Inflammatory macrophage (primary cell): ENCODE measurements around the gene UBE2D1.

ENCODE experiments used
- DNase-seq, 2 donors: peaks; one replicate each; pipeline ENCODE4 v3.0.0-alpha.2; 2020 to 2022
- total RNA-seq, 18 experiments: gene quantifications; one replicate each; lab custom pipeline; 2026; ENCODE audit warnings: mixed read lengths in 6 of 18, inconsistent platforms in 2 of 18; lab: John Stamatoyannopoulos, UW

UBE2D1 gene
- 24.1 to 312 (median 83.6) reads per million in 18 experiments for total RNA-seq

DNA sequence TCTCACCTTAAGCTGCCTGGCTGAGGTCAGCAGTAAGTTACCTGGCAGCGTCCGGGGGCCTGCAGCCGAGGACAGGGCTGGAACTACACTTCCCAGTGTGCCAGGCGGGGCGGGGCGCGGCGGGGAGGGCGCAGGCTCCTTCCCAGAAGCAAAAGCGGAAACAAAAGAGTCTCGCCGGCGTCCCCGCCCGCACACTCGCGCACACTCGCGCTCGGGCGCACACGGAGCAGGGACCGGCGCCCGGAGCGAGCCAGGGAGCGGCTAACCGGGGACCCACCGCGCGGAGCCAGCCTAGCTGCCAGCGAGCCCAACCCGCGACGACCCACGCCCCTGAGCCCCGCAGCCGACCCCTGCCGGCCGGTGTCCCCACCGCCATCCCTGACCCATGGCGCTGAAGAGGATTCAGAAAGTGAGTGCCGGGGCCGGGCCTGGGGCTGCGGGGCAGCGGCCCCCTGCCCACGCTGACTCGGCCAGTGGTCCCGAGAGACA is at the start of gene UBE2D1:
Gene UBE2D1 (plus strand): TSS at position 190 of the 489 bp plus-strand sequence. CDS start 196 bp downstream, at position 386.
- DNase-seq: peak; percentile 86 to 90

DNA sequence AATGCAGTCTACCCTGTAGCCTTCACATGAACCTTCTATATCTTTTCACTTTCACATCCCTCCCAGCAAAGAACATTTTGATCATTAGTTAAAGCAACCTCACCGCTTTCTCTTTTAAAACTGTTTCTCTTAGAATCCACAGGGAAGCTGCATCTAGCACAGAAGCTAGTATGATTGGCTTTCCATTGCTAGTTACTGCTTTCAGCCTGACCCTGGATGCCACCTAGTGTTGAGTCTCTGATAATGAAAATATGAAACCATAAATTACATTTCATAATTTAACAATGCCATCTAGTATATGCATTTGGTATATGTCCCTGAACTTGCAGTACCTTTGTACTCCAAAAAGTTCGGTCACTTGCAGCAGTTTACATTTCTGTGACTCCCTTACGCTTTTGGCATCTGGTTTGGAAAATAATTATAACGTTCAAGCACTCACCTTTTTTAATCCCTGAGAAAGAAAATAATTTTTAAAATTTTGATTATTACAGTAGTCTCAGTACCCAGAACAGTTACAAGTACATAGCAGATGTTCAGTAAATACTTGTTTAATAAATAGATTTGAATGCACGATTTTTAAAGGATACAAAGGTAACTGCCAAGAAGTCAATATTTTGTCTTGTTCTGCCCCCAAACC is 43.1 kb upstream of the UBE2D1 start:
- DNase-seq: peak; percentile 60 to 67

DNA sequence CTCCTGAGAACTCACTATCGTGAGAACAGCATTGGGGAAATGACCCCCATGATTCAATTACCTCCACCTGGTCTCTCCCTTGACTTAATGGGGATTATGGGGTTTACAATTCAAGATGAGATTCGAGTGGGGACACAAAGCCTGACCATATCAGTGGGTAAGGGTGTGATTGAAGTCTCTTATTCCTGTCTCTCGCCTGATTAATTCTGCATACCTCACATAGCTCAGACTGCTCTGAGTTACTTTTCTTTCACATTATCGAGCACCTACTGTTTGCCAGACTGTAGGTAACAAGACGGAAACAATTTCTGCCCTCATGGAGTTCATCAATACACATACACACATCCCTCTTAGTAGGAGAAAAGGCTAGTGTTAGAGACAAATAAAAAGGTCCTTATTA is 40.8 kb upstream of the UBE2D1 start:
- DNase-seq: no peak

DNA sequence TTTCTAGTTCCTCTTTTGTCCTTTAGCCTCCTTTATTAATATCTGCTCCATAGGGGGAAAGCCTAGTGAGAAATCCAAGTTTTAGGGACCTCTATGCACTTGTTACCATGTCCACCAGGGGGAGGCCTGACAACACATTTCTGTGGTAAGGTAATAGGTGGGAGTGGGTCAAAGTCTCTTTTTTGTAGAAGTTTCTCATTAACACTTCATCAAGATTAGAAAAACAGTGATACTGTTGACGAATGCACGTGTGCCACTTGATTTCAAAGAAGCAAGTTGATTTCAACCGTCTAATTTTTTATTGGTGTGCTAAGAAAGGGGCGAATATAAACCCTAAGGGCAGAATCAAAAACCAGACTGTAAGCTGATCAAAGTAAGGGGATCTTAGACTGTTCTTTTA is 35.2 kb upstream of the UBE2D1 start:
- peak; percentile 69 to 70 for DNase-seq

DNA sequence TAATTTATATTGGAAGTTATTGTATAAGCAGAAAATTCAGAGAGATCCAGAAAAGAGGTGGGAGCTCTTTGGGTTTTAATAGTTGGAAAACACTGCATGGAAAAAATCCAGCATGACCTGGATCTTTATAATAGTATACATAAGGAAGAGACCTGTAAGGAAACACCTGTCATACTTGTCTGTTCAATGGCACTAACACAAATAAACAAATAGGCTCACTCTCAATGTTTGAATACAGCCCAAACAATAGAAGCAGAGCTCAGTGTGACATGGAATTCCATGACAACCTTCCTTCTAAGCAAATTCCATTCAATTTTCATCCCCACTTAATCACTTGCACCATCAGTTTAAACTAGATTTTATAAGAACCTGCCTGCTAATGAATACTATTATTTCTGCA is 34.1 kb upstream of the UBE2D1 start:
- no peak for DNase-seq

DNA sequence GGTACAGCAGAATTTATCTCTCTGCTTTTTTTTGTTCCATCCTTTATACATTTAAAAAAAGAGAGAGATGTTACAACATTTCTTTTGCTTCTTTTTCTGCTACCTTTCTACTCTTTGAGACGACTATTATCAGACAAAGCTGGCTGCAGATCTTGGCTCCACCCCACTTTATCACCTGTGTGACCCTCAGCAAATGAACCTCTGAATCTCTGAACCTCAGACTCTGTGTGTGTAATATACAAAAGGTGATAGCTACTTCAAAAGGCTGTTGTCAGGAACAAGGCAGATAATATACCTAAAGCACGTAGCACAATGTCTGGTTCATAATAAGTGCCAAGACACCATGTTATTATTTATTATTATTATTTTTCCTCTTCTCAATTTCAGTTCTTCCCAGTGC is 32.6 kb upstream of the UBE2D1 start:
- no peak for DNase-seq

DNA sequence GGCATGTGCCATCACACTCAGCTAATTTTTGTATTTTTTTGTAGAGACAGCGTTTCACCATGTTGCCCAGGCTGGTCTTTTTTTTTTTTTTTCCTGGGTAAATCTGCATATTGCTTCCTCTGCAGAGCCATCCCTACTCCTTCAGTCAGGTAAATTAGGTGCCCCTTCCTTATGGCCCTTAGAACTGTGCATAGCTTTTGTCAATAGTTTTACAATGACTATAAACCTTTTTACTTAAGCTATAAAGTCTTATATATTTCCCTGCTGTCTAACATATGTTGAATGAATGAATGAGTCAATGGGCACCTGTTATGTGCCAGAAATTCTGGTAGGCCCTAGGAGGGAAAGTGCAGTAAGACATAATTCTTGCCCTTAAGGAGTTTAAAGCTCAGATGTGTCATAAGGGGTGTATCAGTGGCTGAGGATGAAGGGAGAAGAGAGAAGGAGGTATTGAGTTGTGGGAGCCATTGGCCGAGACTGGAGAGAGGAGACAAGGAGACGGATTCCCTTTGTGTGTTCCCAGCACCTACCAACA is 30.6 kb upstream of the UBE2D1 start:
- DNase-seq: no peak

DNA sequence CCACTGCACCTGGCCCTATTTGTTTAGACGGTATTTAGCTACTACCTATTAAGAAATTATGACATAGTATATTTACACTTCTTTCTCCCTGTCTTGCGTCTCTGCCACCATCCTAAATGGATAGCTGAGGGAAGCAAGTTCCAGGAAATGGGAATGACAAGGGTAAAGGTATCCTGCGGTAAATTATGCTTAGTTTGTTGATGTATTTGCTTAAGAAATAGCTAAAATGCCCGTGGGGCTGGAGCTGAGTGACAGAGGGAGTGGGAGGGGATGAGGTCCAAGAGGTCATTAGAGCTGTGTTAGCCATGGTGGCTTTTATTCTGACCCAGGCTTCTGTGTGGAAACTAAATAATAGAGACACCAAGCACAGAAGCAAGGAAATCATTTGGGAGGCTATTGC is 29.0 kb upstream of the UBE2D1 start:
- DNase-seq: no peak

DNA sequence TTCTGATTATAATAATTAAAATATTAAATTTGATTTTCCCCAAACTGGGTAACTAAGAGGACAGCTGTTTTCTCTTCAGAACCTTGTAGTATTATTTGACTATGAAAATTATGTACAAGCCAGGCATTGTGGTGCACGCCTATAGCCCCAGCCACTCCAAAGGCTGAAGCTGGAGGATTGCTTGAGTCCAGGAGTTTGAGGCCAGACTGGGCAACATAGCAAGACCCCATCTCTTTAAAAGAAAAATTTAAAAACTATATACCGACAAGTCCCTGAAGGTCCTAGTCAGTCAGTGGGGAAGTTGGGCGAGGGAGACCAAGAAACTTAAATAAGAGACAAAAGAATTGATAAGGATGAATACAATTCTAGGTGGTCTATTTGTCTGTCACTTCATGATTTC is 27.1 kb upstream of the UBE2D1 start:
- DNase-seq: no peak

DNA sequence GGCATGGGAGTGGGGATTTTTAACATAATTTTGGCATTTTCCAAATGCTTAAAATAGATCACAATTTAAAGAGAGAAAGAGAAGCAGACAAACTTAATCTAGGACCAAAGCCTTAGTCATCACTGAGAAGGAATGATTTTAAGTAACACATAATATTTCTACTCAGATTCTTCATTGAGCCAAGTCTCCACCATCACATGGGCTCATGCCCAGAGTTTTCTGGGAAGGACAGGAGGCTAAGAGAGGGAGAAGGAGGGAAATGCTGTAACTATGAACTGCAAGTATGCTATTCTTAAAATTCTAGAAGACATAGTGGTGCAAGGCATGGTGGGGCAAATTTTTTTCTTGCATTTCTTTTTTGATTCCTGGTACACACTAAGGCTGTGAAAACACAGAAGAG is 23.8 kb upstream of the UBE2D1 start:
- DNase-seq: no peak

DNA sequence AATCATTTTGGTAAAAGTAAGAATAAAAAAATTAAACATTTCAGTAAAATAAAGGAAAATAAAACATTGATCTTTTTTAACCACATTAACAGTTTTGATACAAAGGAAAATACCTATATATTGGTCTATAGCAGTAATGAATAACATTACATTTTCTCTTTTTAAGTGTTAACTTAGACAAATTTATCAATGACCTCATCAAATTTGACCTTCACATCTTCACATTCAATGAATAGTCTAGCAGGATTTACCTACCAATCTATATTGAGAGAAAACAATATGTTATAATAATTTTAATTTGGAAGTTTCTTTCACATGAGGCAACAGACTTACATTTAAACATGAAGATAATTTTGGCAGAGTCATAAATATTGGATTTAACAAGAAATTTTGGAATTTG is 17.9 kb upstream of the UBE2D1 start:
- no peak for DNase-seq

DNA sequence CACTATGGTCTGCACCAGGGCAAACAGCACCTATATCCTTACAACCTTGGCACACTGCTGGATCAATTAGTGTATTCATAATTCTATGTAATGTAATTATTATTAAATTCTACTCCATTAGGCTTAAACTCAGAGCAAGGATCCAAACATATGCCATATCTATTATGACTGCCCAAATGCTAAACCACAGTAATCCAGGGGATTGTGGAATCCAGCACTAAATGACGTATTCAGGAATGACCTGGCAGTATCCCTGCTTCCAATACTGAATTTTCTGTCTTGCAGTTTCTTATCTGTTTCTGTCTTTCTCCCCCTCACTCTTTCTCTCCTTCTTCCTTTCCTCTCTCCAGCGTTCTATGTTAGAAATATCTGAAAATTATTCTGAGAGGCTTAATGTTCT is 16.5 kb upstream of the UBE2D1 start:
- DNase-seq: no peak

DNA sequence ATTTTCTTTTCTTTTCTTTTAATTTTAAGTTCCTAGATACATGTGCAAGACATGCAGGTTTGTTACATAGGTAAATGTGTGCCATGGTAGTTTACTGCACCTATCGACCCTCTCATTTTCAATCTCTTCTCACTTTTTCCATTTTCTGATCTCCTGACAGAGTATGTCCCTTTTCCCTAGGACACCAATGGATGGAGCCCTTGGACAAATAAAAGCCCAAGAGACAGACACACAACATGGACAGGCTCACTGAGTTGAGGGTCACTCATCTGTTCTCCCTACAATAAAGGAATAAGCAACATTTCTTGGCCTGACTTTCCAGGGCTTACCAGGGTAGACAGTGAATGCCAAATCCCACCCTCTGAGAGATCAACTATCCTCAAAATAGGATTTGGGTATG is 15.2 kb upstream of the UBE2D1 start:
- DNase-seq: peak in 1 of 2 donors; percentile 36

DNA sequence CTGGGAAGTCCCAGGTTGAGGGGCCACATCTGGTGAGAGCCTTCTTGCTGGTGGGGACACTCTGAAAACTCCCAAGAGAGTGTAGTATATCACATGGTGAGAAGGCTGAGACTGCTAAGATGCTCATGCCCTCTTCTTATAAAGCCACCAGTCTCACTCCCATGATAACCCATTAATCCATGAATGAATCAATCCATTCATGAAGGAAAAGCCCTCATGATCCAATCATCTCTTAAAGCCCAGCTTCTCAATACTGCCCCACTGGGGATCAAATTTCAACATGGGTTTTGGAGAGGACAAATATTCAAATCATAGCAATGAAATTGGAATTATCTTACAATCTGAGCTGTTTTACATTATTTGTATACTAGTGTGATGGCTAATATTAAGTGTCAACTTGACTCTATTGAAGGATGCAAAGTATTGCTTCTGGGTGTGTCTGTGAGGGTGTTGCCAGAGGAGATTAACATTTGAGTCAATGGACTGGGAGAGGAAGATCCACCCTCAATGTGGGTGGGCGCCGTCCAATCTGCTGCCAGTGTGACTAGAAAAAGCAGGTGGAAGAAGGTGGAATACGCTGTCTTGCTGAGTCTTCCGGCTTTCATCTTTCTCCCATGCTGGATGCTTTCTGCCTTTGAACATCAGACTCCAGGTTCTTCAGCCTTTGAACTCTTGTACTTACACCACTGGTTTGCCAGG is 14.3 kb upstream of the UBE2D1 start:
- DNase-seq: no peak

DNA sequence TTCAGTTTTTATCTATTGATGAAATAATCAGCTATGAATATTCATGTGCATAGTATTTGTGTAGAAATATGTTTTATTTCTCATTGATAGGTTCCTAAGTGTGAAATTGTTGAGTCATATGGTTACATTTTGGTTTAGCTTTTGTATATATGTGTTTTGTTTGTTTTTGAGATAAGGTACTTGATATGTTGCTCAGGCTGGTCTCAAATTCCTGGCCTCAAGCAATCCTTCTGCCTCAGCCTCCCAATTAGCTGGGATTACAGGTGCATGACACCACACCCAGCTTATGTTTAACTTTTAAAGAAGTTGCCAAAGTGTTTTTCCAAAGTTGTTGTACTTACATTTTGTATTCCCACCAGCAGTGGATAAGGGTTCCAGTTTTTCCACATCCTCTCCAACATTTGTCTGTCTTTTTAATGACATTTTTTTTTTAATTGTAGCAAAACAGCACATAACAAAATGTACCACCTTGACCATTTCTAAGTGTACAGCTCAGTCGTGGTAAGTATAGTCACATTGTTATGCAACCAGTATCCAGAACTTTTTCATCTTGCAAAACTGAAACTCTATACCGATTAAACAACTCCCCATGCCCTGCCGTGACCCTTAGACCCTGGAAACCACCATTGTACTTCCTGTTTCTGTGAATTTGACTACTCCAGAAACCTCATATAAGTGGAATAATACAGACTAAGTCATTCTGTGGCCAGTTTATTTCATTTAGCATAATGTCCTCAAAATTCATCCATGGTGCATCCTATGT is 12.6 kb upstream of the UBE2D1 start:
- DNase-seq: peak; percentile 87 to 96

DNA sequence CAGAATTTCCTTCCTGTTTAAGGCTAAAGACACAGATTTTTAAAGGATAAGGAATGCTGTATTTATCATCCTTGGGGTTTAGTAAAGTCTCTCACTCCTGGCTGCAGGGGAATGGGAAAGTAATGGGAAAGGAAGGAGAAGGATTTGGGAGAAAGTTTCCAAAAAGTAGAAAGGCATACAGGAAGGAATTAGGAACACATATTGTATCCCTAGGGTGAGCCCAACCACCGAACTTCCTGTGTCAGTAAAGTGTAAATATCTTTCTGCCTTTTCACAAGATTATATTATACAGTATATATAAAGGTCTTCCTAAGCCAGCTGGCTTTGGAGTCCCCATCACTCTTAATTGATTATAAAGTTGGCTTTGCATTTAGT is 12.0 kb upstream of the UBE2D1 start:
- DNase-seq: no peak

DNA sequence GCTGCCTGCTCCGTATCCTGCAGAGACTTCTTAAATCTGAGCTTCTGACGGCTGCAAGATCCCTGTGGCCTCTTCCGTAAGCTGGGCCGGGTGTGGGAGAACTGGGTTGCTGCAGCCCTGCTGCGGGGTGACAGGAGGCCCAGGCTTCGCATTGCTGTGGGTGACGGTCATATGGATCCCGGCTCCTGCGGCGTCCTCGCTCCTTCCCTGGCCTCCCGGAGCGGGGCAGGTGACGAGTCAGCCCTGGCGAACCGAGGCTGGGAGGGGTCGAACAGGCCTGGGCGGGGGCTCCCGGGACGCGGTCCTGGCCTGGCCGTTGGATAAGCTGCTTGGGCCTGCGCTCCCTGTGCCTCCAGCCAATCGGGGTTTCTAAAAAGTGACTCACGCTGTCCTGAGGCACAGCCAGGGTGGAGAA is 7.8 kb upstream of the UBE2D1 start:
- DNase-seq: no peak

DNA sequence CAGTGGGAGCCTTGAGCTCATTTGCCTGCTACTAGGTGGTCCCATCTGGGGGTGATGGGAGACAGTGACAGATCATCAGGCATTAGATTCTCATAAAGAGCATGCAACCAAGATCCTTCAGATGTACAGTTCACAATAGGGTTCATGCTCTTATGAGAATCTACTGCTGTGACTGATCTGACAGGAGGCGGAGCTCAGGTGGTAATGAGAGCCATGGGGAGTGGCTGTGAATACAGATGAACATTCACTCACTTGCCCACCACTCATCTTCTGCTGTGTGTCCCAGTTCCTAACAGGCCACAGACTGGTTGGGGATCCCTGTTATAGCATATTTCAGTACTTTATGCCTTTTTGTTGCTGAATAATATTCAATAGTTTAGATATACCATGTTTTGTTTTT is 6.6 kb upstream of the UBE2D1 start:
- DNase-seq: no peak

DNA sequence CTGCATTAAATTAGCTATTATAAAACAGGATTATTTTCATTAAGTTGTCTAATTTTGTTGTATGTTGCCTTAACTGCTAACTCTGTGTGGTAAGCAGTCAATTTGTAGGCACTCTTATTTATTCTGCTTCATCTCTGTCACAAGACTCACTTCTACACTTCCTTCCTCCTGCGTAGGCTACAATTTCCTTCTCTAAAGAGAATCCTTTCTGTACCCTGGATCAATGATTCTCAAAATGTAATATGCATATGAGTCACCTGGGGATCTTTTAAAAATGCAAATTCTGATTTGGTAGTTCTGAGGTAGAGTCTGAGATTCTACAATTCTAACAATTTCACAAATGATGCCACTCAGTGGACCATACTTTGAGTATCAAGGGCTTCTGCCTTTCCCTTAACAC is 4.4 kb upstream of the UBE2D1 start:
- peak; percentile 60 to 71 for DNase-seq

DNA sequence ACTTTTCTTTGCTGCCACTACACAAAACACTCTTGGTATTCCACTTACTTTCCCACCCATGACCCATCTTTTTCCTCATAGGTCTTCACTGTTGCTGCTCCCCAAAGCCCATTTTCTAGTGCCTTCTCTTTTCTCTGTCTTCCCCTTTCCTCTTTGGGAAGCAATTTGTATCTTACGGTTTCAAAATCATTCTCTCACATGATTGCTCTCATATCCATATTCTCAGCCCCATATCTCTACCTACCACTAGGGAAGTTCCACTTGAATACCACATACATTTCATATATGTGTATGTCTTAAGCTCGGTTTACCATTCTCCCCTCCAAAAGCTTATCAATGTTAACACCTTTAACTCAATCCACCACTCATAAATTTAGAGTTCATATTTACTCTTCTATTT is 3.2 kb upstream of the UBE2D1 start:
- DNase-seq: peak; percentile 50 to 82

DNA sequence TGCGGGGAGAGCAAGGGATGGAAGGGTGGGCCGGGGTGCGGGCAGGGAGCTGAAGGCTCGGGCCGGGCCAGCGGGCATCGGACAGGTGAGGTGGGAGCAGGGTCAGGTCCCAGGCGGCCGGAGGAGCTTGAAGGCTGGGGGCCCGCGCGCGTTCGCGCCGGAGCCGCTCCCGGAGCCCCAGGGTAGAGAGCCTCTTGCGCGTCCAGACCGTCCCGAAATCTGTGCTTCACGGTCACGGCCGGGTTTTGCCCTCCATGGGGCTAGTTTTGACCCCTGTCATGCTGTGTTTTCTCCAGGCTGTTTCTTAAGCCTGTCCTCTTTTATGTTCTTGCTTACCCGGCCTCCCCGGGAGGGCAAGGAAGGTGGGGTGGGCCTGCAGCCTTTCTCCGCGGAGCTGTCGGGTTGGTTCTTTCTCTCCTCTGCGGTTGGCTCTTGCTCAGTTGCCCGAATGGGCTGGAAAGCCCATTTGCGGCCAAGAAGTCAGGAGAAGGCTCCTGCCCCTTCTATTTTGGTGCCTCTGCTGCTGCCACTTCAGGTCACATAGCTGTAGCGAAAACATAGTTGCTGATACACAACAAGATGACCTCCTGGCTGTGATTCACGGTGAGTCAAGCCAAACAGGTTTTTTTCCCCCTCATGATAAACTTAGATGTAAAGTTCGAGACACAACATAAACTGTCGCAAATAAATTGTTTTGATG is 650 bp downstream of the UBE2D1 start:
- peak in 1 of 2 donors; percentile 29 for DNase-seq

DNA sequence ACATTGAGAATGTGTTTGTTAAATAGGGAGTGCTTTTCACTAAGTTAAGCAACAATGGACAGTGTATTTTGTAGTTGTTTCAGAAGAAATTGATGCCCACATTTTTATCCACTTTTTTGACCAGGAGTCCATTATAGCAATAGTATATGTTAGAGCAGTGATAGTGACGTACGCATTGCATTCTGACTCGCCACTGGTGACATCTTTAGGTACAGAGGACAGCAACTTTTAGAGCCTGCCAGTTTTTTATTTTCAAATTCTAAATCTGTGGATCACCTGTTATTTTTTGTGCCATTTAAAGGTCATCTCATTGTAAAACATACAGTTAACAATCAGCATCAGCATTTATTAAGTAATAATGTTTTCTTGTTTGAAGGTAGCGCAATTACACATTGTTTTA is 1.4 kb downstream of the UBE2D1 start:
- no peak for DNase-seq

DNA sequence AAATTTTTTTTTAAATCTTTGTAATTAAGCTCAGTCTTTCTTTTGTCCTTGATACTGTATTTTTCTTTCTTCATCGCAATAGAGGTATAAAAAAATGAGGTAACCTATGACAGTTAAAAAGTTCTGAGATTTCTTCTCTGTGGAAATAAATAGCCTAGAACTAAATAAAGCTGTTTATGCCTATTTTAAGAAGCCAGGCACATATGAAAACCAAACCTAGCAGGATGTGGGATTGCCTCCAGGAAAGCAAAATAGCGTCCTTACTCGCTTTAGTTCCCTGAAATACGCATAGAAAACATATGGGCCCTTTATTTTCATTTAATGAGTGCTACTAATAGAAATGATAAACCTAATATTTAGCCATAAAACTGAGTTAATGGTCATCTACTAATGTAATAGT is 6.6 kb downstream of the UBE2D1 start:
- no peak for DNase-seq
